ENCODE measurements around the gene JAM2. TPM values are rescaled to one million over a fixed set of nuclear protein-coding genes. Genes with fewer than 3 reads are reported as not detected.
"Not testable (repeated sequence)": the region's sequence is repeated elsewhere in the genome, so short reads cannot be mapped to it uniquely, and the experiment has no call there.

Gene JAM2
- total RNA-seq, 2 donors from 2014 or later: 0.33 to 3.4 TPM

- WGBS, 2 donors: 69 to 75% methylated on average over 5 of the region's 5 CpGs
- TF ChIP-seq POLR2A (IDR thresholded peaks at IDR 0.05) (no peak), CTCF (IDR thresholded peaks at IDR 0.05) (no peak)
- Histone ChIP-seq H3K27ac (no peak overlapping the region), H3K9me3 (no peaks in the 10 kb centered on the region), H3K4me1 (no peaks in the 10 kb centered on the region), H3K36me3 (replicated peaks in 1 of 2; ENCODE audit: insufficient read depth in 1 of 2, low read depth in 2 of 2) (no peaks in the 10 kb centered on the region), H3K4me3 (no peak overlapping the region), H3K27me3 (no peaks in the 10 kb centered on the region)
- no peak for DNase-seq
- ATAC-seq: no peak
- intact Hi-C loops (cut with DNase I): no loop called here
Measured at GRCh38 chr21:25710550-25710949, 71.5 kb downstream of the JAM2 start.

GRCh38 chr21:25714066-25714465, 75.0 kb downstream of the JAM2 start:
- H3K36me3 ChIP-seq (replicated peaks in 1 of 2; ENCODE audit: insufficient read depth in 1 of 2, low read depth in 2 of 2); ATAC-seq; H3K9me3 ChIP-seq; H3K4me1 ChIP-seq; DNase-seq; H3K4me3 ChIP-seq; H3K27ac ChIP-seq; intact Hi-C loops (cut with DNase I); H3K27me3 ChIP-seq: not testable (repeated sequence)
- 96 to 97% methylated on average over 10 of the region's 10 CpGs for WGBS, 2 donors

GRCh38 chr21:25717491-25718147, 78.6 kb downstream of the JAM2 start:
- intact Hi-C loops (cut with DNase I): no loop called here
- DNase-seq (no peak), ATAC-seq (no peak)
- WGBS, 2 donors: 84 to 91% methylated on average over 5 of the region's 5 CpGs
- no peak overlapping the region for H3K4me3 ChIP-seq
- peaks cover 0 to 2% of the 10 kb centered on the region in 2 donors for H3K36me3 ChIP-seq (replicated peaks in 1 of 2; ENCODE audit: insufficient read depth in 1 of 2, low read depth in 2 of 2)
- no peaks in the 10 kb centered on the region for H3K9me3 ChIP-seq
- no peak for TF ChIP-seq CTCF (IDR thresholded peaks at IDR 0.05)
- no peak for TF ChIP-seq POLR2A (IDR thresholded peaks at IDR 0.05)
- no peaks in the 10 kb centered on the region for H3K4me1 ChIP-seq
- no peaks in the 10 kb centered on the region for H3K27me3 ChIP-seq
- no peak overlapping the region for H3K27ac ChIP-seq

DNA sequence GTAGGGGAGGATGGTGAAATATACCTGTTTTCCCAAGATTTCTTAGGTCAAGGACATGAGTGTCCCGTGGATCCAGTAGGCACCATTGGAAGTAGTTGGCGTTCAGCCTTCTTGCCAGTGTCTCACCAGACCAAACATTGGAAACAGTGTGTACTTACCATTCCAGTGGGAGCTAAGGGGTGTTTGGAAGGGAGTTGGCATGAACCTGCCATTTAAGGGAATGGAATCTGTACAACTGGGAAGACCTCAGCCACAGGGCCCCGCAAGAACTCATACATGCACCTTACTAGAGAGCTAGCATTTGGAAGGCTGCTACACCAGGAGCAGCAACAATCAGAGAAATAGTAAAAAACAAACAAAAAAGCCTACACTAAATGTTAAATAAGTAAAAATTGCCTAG, 82.9 kb downstream of the JAM2 start:
- no peak overlapping the region for H3K4me3 ChIP-seq
- TF ChIP-seq POLR2A (IDR thresholded peaks at IDR 0.05) (no peak), CTCF (IDR thresholded peaks at IDR 0.05) (no peak)
- H3K27ac ChIP-seq: no peak overlapping the region
- no peaks in the 10 kb centered on the region for H3K27me3 ChIP-seq
- DNase-seq (no peak), ATAC-seq (no peak)
- no peaks in the 10 kb centered on the region for H3K9me3 ChIP-seq
- 86% methylated on average over 3 of the region's 3 CpGs for WGBS, 2 donors
- intact Hi-C loops (cut with DNase I): no loop called here
- no peaks in the 10 kb centered on the region for H3K4me1 ChIP-seq
- peaks cover 10 to 14% of the 10 kb centered on the region in 2 donors for H3K36me3 ChIP-seq (replicated peaks in 1 of 2; ENCODE audit: insufficient read depth in 1 of 2, low read depth in 2 of 2)

- DNase-seq (no peak), ATAC-seq (no peak)
- no peaks in the 10 kb centered on the region for H3K27me3 ChIP-seq
- no peak overlapping the region for H3K27ac ChIP-seq
- H3K4me3 ChIP-seq: no peak overlapping the region
- TF ChIP-seq POLR2A (IDR thresholded peaks at IDR 0.05) (no peak), CTCF (IDR thresholded peaks at IDR 0.05) (no peak)
- intact Hi-C loops (cut with DNase I): no loop called here
- no peaks in the 10 kb centered on the region for H3K9me3 ChIP-seq
- 77 to 88% methylated on average over 3 of the region's 3 CpGs for WGBS, 2 donors
- no peaks in the 10 kb centered on the region for H3K4me1 ChIP-seq
- H3K36me3 ChIP-seq (replicated peaks in 1 of 2; ENCODE audit: insufficient read depth in 1 of 2, low read depth in 2 of 2): peaks cover 10 to 17% of the 10 kb centered on the region in 2 donors
Measured at GRCh38 chr21:25722631-25723030, 83.6 kb downstream of the JAM2 start.
